Measurements from ENCODE around the gene ALOX5. TPM values are rescaled to one million over a fixed set of nuclear protein-coding genes. Genes with fewer than 3 reads are reported as not detected.
"Not testable (repeated sequence)": the region's sequence is repeated elsewhere in the genome, so short reads cannot be mapped to it uniquely, and the experiment has no call there.

Gene ALOX5
- total RNA-seq, 1 donor from 2014 or later, result 181 TPM

DNA sequence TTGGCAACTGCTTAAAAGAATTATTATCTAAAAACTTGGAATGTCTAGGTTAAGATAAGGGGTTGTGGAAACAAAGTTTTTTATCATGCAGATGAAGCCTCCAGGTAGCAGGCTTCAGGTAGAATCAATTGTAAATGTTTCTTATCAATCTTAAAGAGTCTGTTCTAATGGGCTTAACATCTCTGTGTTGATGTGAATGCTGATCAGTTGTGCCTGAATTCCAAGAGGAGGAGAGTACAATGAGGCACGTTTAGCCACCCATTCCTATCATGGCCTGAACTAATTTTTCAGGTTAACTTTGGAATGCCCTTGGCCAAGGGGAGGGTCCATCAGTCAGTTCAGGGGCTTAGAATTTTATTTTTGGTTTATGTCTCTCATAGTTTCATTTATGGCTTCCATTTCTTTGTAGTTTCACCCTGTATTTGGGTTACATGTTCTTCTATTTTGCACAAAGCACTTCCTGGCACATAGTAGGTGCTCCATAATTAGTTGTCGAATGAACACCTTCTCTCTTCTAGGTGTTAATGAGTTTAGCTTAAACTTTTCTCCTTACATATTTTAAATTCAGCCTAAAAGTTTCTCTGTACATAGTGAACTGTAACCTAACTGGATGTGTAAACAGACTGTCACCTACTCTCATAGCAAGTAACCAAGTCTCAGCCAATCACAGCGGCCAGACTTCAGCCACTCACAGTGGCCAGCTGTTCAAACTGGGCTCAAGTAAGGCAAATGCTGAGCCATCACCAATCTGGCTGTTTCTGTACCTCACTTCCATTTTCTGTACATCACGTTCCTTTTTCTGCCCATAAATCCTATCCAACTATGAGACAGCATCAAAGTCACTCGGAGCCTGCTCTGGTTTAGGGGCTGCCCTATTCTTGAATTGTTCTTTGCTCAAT is 34.7 kb downstream of the ALOX5 start:
- intact Hi-C loops (cut with micrococcal nuclease), result no loop called here
- Mint-ChIP-seq H3K4me1 (peaks cover 42% of the 10 kb centered on the region), H3K36me3 (ENCODE audit: low read depth) (peaks cover 81% of the 10 kb centered on the region), H3K4me3 (no peak overlapping the region), H3K9me3 (no peaks in the 10 kb centered on the region), H3K27me3 (no peaks in the 10 kb centered on the region), H3K27ac (peak overlapping the region; percentile 77)
- CTCF ChIA-PET, result no interaction called here
- ATAC-seq (ENCODE audit: low read depth) (no peak), DNase-seq (no peak)
- POLR2A ChIA-PET, result no interaction called here
- TF ChIP-seq, protein P1, sequence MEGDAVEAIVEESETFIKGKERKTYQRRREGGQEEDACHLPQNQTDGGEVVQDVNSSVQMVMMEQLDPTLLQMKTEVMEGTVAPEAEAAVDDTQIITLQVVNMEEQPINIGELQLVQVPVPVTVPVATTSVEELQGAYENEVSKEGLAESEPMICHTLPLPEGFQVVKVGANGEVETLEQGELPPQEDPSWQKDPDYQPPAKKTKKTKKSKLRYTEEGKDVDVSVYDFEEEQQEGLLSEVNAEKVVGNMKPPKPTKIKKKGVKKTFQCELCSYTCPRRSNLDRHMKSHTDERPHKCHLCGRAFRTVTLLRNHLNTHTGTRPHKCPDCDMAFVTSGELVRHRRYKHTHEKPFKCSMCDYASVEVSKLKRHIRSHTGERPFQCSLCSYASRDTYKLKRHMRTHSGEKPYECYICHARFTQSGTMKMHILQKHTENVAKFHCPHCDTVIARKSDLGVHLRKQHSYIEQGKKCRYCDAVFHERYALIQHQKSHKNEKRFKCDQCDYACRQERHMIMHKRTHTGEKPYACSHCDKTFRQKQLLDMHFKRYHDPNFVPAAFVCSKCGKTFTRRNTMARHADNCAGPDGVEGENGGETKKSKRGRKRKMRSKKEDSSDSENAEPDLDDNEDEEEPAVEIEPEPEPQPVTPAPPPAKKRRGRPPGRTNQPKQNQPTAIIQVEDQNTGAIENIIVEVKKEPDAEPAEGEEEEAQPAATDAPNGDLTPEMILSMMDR (IDR thresholded peaks at IDR 0.05), result no peak

DNA sequence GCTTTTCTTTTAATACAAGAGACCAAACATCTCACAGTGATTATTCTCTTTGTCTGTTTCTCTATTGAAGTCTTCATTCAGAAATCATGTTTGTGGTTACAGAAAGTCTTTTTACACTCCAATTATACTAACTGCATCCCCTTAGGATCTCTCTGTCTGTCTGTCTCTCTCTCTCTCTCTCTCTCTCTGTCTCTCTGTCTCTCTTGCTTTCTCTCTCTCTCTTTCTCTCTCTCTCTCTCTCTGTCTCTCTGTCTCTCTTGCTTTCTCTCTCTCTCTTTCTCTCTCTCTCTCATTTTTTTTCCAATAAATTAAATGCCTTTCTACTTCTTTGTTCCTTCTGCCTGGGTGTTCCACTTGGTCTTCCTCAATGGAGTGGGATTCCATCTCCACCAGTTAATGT is 35.3 kb downstream of the ALOX5 start:
- not testable (repeated sequence) for H3K4me3 Mint-ChIP-seq

DNA sequence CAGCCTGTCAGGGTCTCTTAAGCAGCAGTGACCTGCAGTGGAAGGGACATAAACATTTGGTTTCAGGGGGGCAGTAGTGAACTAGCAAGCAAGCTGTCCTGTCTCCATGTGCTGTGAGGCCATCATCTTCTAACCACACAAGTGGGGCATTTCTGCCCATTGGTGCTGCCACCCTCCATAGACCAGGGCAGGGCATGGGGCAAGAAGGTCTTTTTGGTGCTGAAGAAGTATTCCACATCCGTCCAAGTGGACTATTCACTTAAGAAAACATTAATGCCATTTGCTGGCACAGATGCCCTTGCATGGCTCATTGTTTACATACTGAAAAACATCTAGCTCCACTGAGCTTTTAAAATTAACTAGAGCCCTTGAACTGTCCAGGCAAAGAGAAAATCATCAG is 35.8 kb downstream of the ALOX5 start:
- Mint-ChIP-seq H3K36me3 (ENCODE audit: low read depth) (peaks cover 80% of the 10 kb centered on the region), H3K9me3 (no peaks in the 10 kb centered on the region), H3K27ac (peak overlapping the region; percentile 36), H3K4me1 (peaks cover 33% of the 10 kb centered on the region), H3K27me3 (no peaks in the 10 kb centered on the region), H3K4me3 (no peak overlapping the region)
- ChIA-PET CTCF (no interaction called here), POLR2A (no interaction called here)
- ATAC-seq (ENCODE audit: low read depth) (no peak), DNase-seq (no peak)
- TF ChIP-seq, protein P1 (IDR thresholded peaks at IDR 0.05), result no peak
- intact Hi-C loops (cut with micrococcal nuclease), result loop anchor here (1.0 kb wide), 1 partner anchor 13 kb away; no protein-coding TSS in a partner anchor

More for the DNA sequence above, 35.3 kb downstream of the ALOX5 start:
- POLR2A ChIA-PET; DNase-seq; CTCF ChIA-PET; intact Hi-C loops (cut with micrococcal nuclease); H3K27me3 Mint-ChIP-seq; H3K9me3 Mint-ChIP-seq; ATAC-seq (ENCODE audit: low read depth): not testable (repeated sequence)
- Mint-ChIP-seq H3K27ac (peak overlapping the region; percentile 36), H3K36me3 (ENCODE audit: low read depth) (peaks cover 81% of the 10 kb centered on the region), H3K4me1 (peaks cover 37% of the 10 kb centered on the region)

DNA sequence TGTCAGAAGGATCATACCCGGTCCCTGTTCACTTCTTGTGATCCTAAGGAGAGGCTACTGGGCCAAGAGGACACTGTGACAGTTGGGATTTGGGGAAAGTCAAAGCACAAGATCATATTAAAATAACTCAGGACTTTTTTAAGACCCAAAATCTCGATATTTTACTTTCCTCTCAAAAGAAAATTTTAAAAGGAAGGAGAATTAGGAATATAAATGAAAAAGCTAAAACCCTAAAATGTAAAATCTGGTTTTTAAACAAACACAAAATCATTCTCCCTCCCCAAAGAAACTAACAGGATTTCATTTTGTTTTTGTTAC is 36.4 kb downstream of the ALOX5 start:
- no peak for ATAC-seq (ENCODE audit: low read depth)
- CTCF ChIA-PET, result no interaction called here
- Mint-ChIP-seq H3K4me3 (no peak overlapping the region), H3K4me1 (peaks cover 30% of the 10 kb centered on the region), H3K27ac (no peak overlapping the region), H3K27me3 (no peaks in the 10 kb centered on the region), H3K9me3 (no peaks in the 10 kb centered on the region), H3K36me3 (ENCODE audit: low read depth) (peaks cover 78% of the 10 kb centered on the region)
- intact Hi-C loops (cut with micrococcal nuclease), result loop anchor here (1.0 kb wide), 1 partner anchor 12 kb away; no protein-coding TSS in a partner anchor
- TF ChIP-seq, protein P1 (IDR thresholded peaks at IDR 0.05), result no peak
- DNase-seq, result no peak
- POLR2A ChIA-PET, result no interaction called here

DNA sequence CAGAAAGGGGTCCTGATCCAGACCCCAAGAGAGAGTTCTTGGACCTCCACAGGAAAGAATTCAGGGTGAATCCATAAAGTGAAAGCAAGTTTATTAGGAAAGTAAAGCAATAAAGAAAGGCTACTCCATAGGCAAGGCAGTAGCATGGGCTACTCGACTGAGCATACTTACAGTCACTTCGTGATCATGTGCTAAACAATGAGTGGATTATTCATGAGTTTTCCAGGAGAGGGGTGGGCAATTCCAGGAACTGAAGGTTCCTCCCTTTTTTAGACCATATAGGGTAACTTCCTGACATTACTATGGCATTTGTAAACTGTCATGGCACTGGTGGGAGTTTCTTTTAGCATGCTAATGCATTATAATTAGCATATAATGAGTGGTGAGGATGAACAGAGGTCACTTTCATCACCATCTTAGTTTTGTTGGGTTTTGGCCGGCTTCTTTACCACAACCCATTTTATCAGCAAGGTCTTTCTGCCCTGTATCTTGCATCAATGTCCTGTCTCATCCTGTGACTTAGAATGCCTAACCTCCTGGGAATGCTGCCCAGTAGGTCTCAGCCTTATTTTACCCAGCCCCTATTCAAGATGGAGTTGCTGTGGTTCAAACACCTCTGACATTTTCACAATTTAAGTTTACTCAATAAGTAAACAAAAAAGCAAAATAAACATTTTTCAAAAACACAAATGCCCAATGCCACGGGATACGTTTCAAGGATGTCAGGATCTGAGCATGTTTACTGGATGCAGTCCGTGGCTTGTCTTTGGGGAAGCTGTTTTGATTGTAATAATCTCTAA is 37.0 kb downstream of the ALOX5 start:
- Mint-ChIP-seq H3K27ac (no peak overlapping the region), H3K36me3 (ENCODE audit: low read depth) (peaks cover 77% of the 10 kb centered on the region), H3K4me1 (peaks cover 30% of the 10 kb centered on the region), H3K4me3 (no peak overlapping the region), H3K9me3 (no peaks in the 10 kb centered on the region), H3K27me3 (no peaks in the 10 kb centered on the region)
- TF ChIP-seq, protein P1 (IDR thresholded peaks at IDR 0.05), result no peak
- POLR2A ChIA-PET, result no interaction called here
- intact Hi-C loops (cut with micrococcal nuclease), result loop anchor here (1.0 kb wide), 1 partner anchor 11 kb away; no protein-coding TSS in a partner anchor
- ATAC-seq (ENCODE audit: low read depth) (no peak), DNase-seq (no peak)
- CTCF ChIA-PET, result no interaction called here

Measured in activated B cell treated with CpG ODN at 0.5 μM for 24 hours (primary cell).